GM12878 (cell line): ENCODE data around the gene LEMD2. TPM values are rescaled to one million over a fixed set of nuclear protein-coding genes. Genes with fewer than 3 reads are reported as not detected.

Experiments
- ATAC-seq: fragments of 200-7000 bp; cut with Tn5 transposase; 3 replicates; pipeline ENCODE4 v1.9.1; 2020; ENCODE audit warnings: mild to moderate bottlenecking, moderate library complexity
- BruUV-seq: library from RNA; stranded (reverse); fragments of 400-500 nt; replicated peaks from 2 replicates; lab custom pipeline; 2021; lab: Mats Ljungman, UMichigan
- CTCF ChIA-PET: fragments of 300-600 bp; sonication (Branson Sonifier 250); formaldehyde crosslinking; extraction: SDS; loops from one replicate; lab custom pipeline; 2021; ENCODE audit warnings: inconsistent platforms; lab: Yijun Ruan, JAX
- POLR2A ChIA-PET: fragments of 350-600 bp; formaldehyde crosslinking; extraction: SDS; loops from one replicate; lab custom pipeline; 2021; ENCODE audit warnings: inconsistent platforms; lab: Charles Lee
- RAD21 ChIA-PET: fragments of 300-600 bp; sonication (Branson Sonifier 250); formaldehyde crosslinking; loops from one replicate; lab custom pipeline; 2023; ENCODE audit warnings: antibody characterized with exemption; ENCODE audit not compliant: unreplicated experiment; lab: Charles Lee
- SMC1A ChIA-PET: fragments of 300-600 bp; sonication (Branson Sonifier 250); formaldehyde crosslinking; loops from one replicate; lab custom pipeline; 2023; ENCODE audit not compliant: unreplicated experiment, uncharacterized antibody; lab: Charles Lee
- DNase-seq: peaks from one replicate; pipeline ENCODE4 v3.0.0-alpha.2; 2011; ENCODE audit warnings: low read depth, low spot score
- FAIRE-seq: peaks from 3 replicates; lab custom pipeline; 2011; peaks lifted over from hg19 to GRCh38; lab: Jason Lieb, UNC
- H2AFZ ChIP-seq: 2 replicates; pipeline ENCODE4 v1.6.0; 2011; ENCODE audit warnings: low read depth, low read length, control low read depth; ENCODE audit not compliant: control insufficient read depth
- H3K27ac ChIP-seq: 2 replicates; pipeline ENCODE4 v1.5.1; 2011; ENCODE audit warnings: control low read depth; ENCODE audit not compliant: control insufficient read depth, insufficient read depth
- H3K27me3 ChIP-seq, 2 experiments: replicated peaks in 1 of 2; 2 replicates each; pipeline versions ENCODE4 v1.6.0 to v1.6.1; 2011; ENCODE audit warnings: low read length in 1 of 2; ENCODE audit not compliant: control insufficient read depth in 2 of 2, insufficient read depth in 2 of 2
- H3K36me3 ChIP-seq, 2 experiments: 2 replicates each; pipeline ENCODE4 v1.5.1; 2011; ENCODE audit warnings: low read length in 1 of 2; ENCODE audit not compliant: control insufficient read depth in 2 of 2, insufficient read depth in 2 of 2
- H3K4me1 ChIP-seq: 2 replicates; pipeline ENCODE4 v1.6.1; 2011; ENCODE audit warnings: mild to moderate bottlenecking, low read length, moderate library complexity, mixed read lengths; ENCODE audit not compliant: control insufficient read depth, insufficient read depth
- H3K4me2 ChIP-seq: 2 replicates; pipeline ENCODE4 v1.6.0; 2011; ENCODE audit warnings: control low read depth; ENCODE audit not compliant: control insufficient read depth, insufficient read depth
- H3K4me3 ChIP-seq: fragments of 200-600 bp; sonication (generic); 2 replicates; pipeline ENCODE4 v1.5.1; 2016
- H3K79me2 ChIP-seq: 2 replicates; pipeline ENCODE4 v1.6.0; 2011; ENCODE audit warnings: low read length; ENCODE audit not compliant: control insufficient read depth, insufficient read depth
- H3K9ac ChIP-seq: 2 replicates; pipeline ENCODE4 v1.8.0; 2011; ENCODE audit warnings: low read length, control low read depth, mixed read lengths; ENCODE audit not compliant: control insufficient read depth, insufficient read depth
- H3K9me3 ChIP-seq: replicated peaks from 3 replicates; pipeline ENCODE4 v1.5.1; 2011; ENCODE audit warnings: mild to moderate bottlenecking, low read length; ENCODE audit not compliant: control insufficient read depth, insufficient read depth
- H4K20me1 ChIP-seq: 2 replicates; pipeline ENCODE4 v1.6.0; 2011; ENCODE audit not compliant: control insufficient read depth, insufficient read depth
- ASH2L ChIP-seq: fragments of 300-600, 200-600 bp; sonication (generic); IDR thresholded peaks from 2 replicates; pipeline ENCODE4 v1.6.1; 2017; ENCODE audit warnings: low read depth, mild to moderate bottlenecking, borderline replicate concordance
- BRCA1 ChIP-seq: IDR thresholded peaks from 2 replicates; pipeline ENCODE4 v1.6.1; 2011; ENCODE audit warnings: low read depth, low read length, improper control_type of control experiment
- CUX1 ChIP-seq: IDR thresholded peaks from 2 replicates; pipeline ENCODE4 v1.6.1; 2012; ENCODE audit warnings: improper control_type of control experiment, low read depth, low read length; ENCODE audit not compliant: insufficient replicate concordance
- FOXK2 ChIP-seq: fragments of 450-650 bp; IDR thresholded peaks from 2 replicates; pipeline ENCODE4 v1.6.1; 2017; ENCODE audit warnings: mild to moderate bottlenecking, moderate library complexity
- HDGF ChIP-seq: fragments of 450-650 bp; IDR thresholded peaks from 2 replicates; pipeline ENCODE4 v1.6.1; 2016; ENCODE audit warnings: antibody characterized with exemption
- HSF1 ChIP-seq: fragments of 150-350 bp; IDR thresholded peaks from 2 replicates; pipeline ENCODE4 v1.6.1; 2014; ENCODE audit warnings: mild to moderate bottlenecking, low read depth, low read length
- LARP7 ChIP-seq: fragments of 450-650 bp; IDR thresholded peaks from 2 replicates; pipeline ENCODE4 v1.6.1; 2017; ENCODE audit warnings: mild to moderate bottlenecking
- NFYA ChIP-seq: IDR thresholded peaks from 2 replicates; pipeline ENCODE4 v1.6.1; 2011; ENCODE audit warnings: low read depth, mild to moderate bottlenecking, low read length, improper control_type of control experiment, borderline replicate concordance
- PML ChIP-seq: IDR thresholded peaks from 2 replicates; pipeline ENCODE4 v1.6.1; 2012; ENCODE audit warnings: low read length, inconsistent platforms
- RAD51 ChIP-seq: fragments of 450-650 bp; IDR thresholded peaks from 2 replicates; pipeline ENCODE4 v1.6.1; 2016; ENCODE audit warnings: moderate library complexity, mild to moderate bottlenecking, inconsistent platforms
- TBL1XR1 ChIP-seq: IDR thresholded peaks from 2 replicates; pipeline ENCODE4 v1.6.1; 2012; ENCODE audit warnings: low read depth, low read length, improper control_type of control experiment
- TCF7 ChIP-seq: IDR thresholded peaks from 2 replicates; pipeline ENCODE4 v1.6.1; 2014; ENCODE audit warnings: antibody characterized with exemption, borderline replicate concordance
- WGBS: methylation state at CpG from one replicate; pipeline ENCODE4 v1.1.6; 2016; ENCODE audit warnings: low lambda C conversion rate; ENCODE audit not compliant: insufficient replicate concordance, insufficient coverage; ENCODE audit errors: missing lambda C conversion rate; 5-methylcytosine and 5-hydroxymethylcytosine counted together
- in situ Hi-C: fragments of 300-500 bp; cut with MboI; formaldehyde crosslinking; loops from 9 replicates; pipeline ENCODE4 v1.14.3; 2018; ENCODE audit warnings: mixed read lengths
- intact Hi-C: fragments of 100-400 bp; cut with micrococcal nuclease; formaldehyde crosslinking; loops from one replicate; pipeline ENCODE4 v1.14.2; 2022; ENCODE audit not compliant: unreplicated experiment
- polyA plus RNA-seq, 11 experiments: library from polyadenylated mRNA; depleted of rRNA in 4 of 11; unstranded in 6 of 11; stranded (reverse) in 5 of 11; fragments of >200 nt; fragmentation: Nextera tagmentation in 4 of 11; fragmentation: Illumina TruSeq in 1 of 11; extraction: Ambion mirVana in 4 of 11; extraction: Trizol in 1 of 11; gene quantifications; 1 replicate in 1 of 11; 2 replicates in 10 of 11; pipeline versions ENCODE4 v1.2.1 to v1.2.3, GENCODE V29; 2011 to 2016; ENCODE audit warnings: inconsistent platforms in 2 of 11, missing spikeins in 2 of 11, low read depth in 1 of 11
- total RNA-seq, 4 experiments: library from RNA; depleted of rRNA in 3 of 4; stranded (reverse); fragments of >200 nt in 3 of 4; fragmentation: Illumina TruSeq in 1 of 4; extraction: Trizol in 1 of 4; gene quantifications; 2 replicates each; pipeline versions ENCODE4 v1.2.1 to v1.2.3, GENCODE V29; 2013 to 2021

LEMD2 gene
- total and polyA plus RNA-seq, 10 of the 15 experiments (the other 5 are each of a cell fraction or from before 2014, with no cell fraction given), result 0.45 to 47.1 (median 22.8) TPM

- H2AFZ ChIP-seq, result no peak overlapping the region
- ChIA-PET RAD21 (no interaction called here), POLR2A (interaction anchor here (0.6 kb wide), 1 partner anchor 258 kb away, joined by 3 read pairs; no protein-coding TSS in a partner anchor), CTCF (no interaction called here), SMC1A (no interaction called here)
- H3K4me3 ChIP-seq, result no peak overlapping the region
- no peaks in the 10 kb centered on the region for H3K79me2 ChIP-seq
- FAIRE-seq (no peak), ATAC-seq (no peak), DNase-seq (no peak)
- H3K36me3 ChIP-seq, result no peaks in the 10 kb centered on the region
- H3K4me1 ChIP-seq, result no peaks in the 10 kb centered on the region
- in situ Hi-C loops (no loop called here), intact Hi-C loops (no loop called here)
- no peaks in the 10 kb centered on the region for H3K9me3 ChIP-seq
- TF ChIP-seq ASH2L, result no peak
- TF ChIP-seq RAD51, result no peak
- TF ChIP-seq TBL1XR1, result no peak
- TF ChIP-seq LARP7, result no peak
- no peak for TF ChIP-seq CUX1
- no peak for TF ChIP-seq NFYA
- TF ChIP-seq PML, result no peak
- TF ChIP-seq HDGF, result no peak
- no peak for TF ChIP-seq TCF7
- TF ChIP-seq FOXK2, result no peak
- TF ChIP-seq HSF1, result no peak
- no peak for TF ChIP-seq BRCA1
- H3K9ac ChIP-seq, result no peak overlapping the region
- no peaks in the 10 kb centered on the region for H4K20me1 ChIP-seq
- WGBS, result 60% methylated on average over 15 of the region's 15 CpGs
- H3K27ac ChIP-seq, result no peak overlapping the region
- H3K4me2 ChIP-seq, result no peak overlapping the region
- no TSS peak for BruUV-seq
- no peaks in the 10 kb centered on the region; a peak in 1 of 4 replicates for H3K27me3 ChIP-seq
These were observed 51.5 kb downstream of the LEMD2 start for GRCh38 chr6:33737267-33738026.
